Endothelial cell of umbilical vein (primary cell): Measurements from ENCODE around the gene NTRK2. TPM values are rescaled to one million over a fixed set of nuclear protein-coding genes. Genes with fewer than 3 reads are reported as not detected.

Source experiments
- BruUV-seq: library from RNA; stranded (reverse); fragments of 400-500 nt; replicated peaks from 2 replicates; lab custom pipeline; 2021; lab: Mats Ljungman, UMichigan
- CTCF ChIA-PET: fragments of 300-600, 350-600 bp; sonication (Branson Sonifier 250); formaldehyde crosslinking; loops from one replicate; lab custom pipeline; 2021; ENCODE audit warnings: antibody characterized with exemption, inconsistent platforms; lab: Charles Lee
- POLR2A ChIA-PET: fragments of 300-600, 350-600 bp; sonication (Branson Sonifier 250); formaldehyde crosslinking; loops from one replicate; lab custom pipeline; 2021; ENCODE audit warnings: antibody characterized with exemption, inconsistent platforms; lab: Charles Lee
- DNase-seq: peaks from one replicate; pipeline ENCODE4 v3.0.0-alpha.2; 2011; ENCODE audit warnings: low read depth, low spot score
- FAIRE-seq: peaks from 2 replicates; lab custom pipeline; 2011; peaks lifted over from hg19 to GRCh38; lab: Jason Lieb, UNC
- H2AFZ ChIP-seq: 2 replicates; pipeline ENCODE4 v1.6.0; 2012; ENCODE audit warnings: low read depth, low read length, control low read depth, inconsistent platforms
- H3K27ac ChIP-seq: 2 replicates; pipeline ENCODE4 v1.5.1; 2011; ENCODE audit warnings: low read depth, mild to moderate bottlenecking, control low read depth, low read length, moderate library complexity; ENCODE audit not compliant: insufficient read depth
- H3K27me3 ChIP-seq, 2 experiments: 2 replicates each; pipeline versions ENCODE4 v1.6.0 to v1.6.1; 2011; ENCODE audit warnings: low read length in 2 of 2, mixed read lengths in 1 of 2; ENCODE audit not compliant: control insufficient read depth in 2 of 2, insufficient read depth in 2 of 2
- H3K36me3 ChIP-seq, 2 experiments: 2 replicates in 1 of 2; 3 replicates in 1 of 2; pipeline ENCODE4 v1.5.1; 2011; ENCODE audit warnings: low read length in 2 of 2, mild to moderate bottlenecking in 1 of 2, moderate library complexity in 1 of 2; ENCODE audit not compliant: control insufficient read depth in 2 of 2, insufficient read depth in 2 of 2; ENCODE audit errors: extremely low read depth in 1 of 2
- H3K4me1 ChIP-seq: 3 replicates; pipeline ENCODE4 v1.5.1; 2011; ENCODE audit warnings: mild to moderate bottlenecking, low read length; ENCODE audit not compliant: control insufficient read depth, insufficient read depth; ENCODE audit errors: extremely low read depth
- H3K4me2 ChIP-seq: 2 replicates; pipeline ENCODE4 v1.6.1; 2011; ENCODE audit warnings: low read length, control low read depth, mixed read lengths; ENCODE audit not compliant: insufficient read depth
- H3K4me3 ChIP-seq, 3 experiments: fragments of 200-600 bp in 1 of 3; sonication (generic), shearing (Covaris generic) in 1 of 3; replicated peaks in 1 of 3; 2 replicates each; pipeline ENCODE4 v1.5.1; 2011 to 2016; ENCODE audit warnings: control low read depth in 3 of 3, low read length in 3 of 3, mild to moderate bottlenecking in 2 of 3, inconsistent platforms in 1 of 3, low read depth in 1 of 3, moderate library complexity in 1 of 3; ENCODE audit not compliant: insufficient read depth in 1 of 3
- H3K79me2 ChIP-seq: 2 replicates; pipeline ENCODE4 v1.6.0; 2012; ENCODE audit warnings: low read length, inconsistent platforms; ENCODE audit not compliant: control insufficient read depth, insufficient read depth
- H3K9ac ChIP-seq: replicated peaks from 2 replicates; pipeline ENCODE3; 2011; ENCODE audit warnings: low read length, control low read depth; ENCODE audit not compliant: insufficient read depth; ENCODE audit errors: extremely low read depth
- H3K9me1 ChIP-seq: replicated peaks from 3 replicates; pipeline ENCODE4 v1.6.0; 2011; ENCODE audit warnings: mild to moderate bottlenecking, low read length; ENCODE audit not compliant: control insufficient read depth, insufficient read depth; ENCODE audit errors: extremely low read depth
- H3K9me3 ChIP-seq: replicated peaks from 2 replicates; pipeline ENCODE4 v1.5.1; 2012; ENCODE audit warnings: low read length, inconsistent platforms; ENCODE audit not compliant: control insufficient read depth, insufficient read depth
- H4K20me1 ChIP-seq: replicated peaks from 2 replicates; pipeline ENCODE3; 2011; ENCODE audit warnings: mild to moderate bottlenecking, low read length; ENCODE audit not compliant: control insufficient read depth, insufficient read depth; ENCODE audit errors: extremely low read depth
- CTCF ChIP-seq, 2 donors: IDR thresholded peaks; 1 replicate in 1 of 2; 2 replicates in 1 of 2; pipeline ENCODE4 v1.5.1; 2011; ENCODE audit warnings: low read length in 2 of 2, mild to moderate bottlenecking in 2 of 2, moderate library complexity in 2 of 2, control low read depth in 1 of 2, inconsistent platforms in 1 of 2, low read depth in 1 of 2; ENCODE audit not compliant: insufficient read depth in 1 of 2; ENCODE audit errors: extremely low read depth in 1 of 2
- EZH2 ChIP-seq: IDR thresholded peaks from 2 replicates; pipeline ENCODE4 v1.6.1; 2012; ENCODE audit warnings: borderline replicate concordance, low read depth, mild to moderate bottlenecking, moderate library complexity, low read length, inconsistent platforms; ENCODE audit not compliant: severe bottlenecking
- JUN ChIP-seq: IDR thresholded peaks from 2 replicates; pipeline ENCODE4 v1.6.1; 2011; ENCODE audit warnings: borderline replicate concordance, low read depth; ENCODE audit not compliant: insufficient read length, insufficient read depth
- POLR2A ChIP-seq: IDR thresholded peaks from 2 replicates; pipeline ENCODE4 v1.6.1; 2012; ENCODE audit warnings: low read depth, mild to moderate bottlenecking, control low read depth, low read length
- POLR2AphosphoS5 ChIP-seq: IDR thresholded peaks from 2 replicates; pipeline ENCODE4 v1.6.1; 2012; ENCODE audit warnings: low read depth, mild to moderate bottlenecking, control low read depth, low read length, moderate library complexity; ENCODE audit not compliant: insufficient read depth
- dilution Hi-C: fragments of 300-500 bp; cut with MboI; formaldehyde crosslinking; loops from one replicate; pipeline ENCODE4 v1.15.0; 2019; ENCODE audit warnings: low sequenced_read_pairs; ENCODE audit not compliant: extremely low pct_ligation_motif_present
- intact Hi-C: fragments of 100-400 bp; cut with micrococcal nuclease; formaldehyde crosslinking; loops from one replicate; pipeline ENCODE4 v1.10.0; 2022
- polyA plus RNA-seq, 4 experiments: library from polyadenylated mRNA; depleted of rRNA in 3 of 4; stranded (reverse) in 3 of 4; unstranded in 1 of 4; fragments of >200 nt; gene quantifications; 2 replicates each; pipeline versions ENCODE4 v1.2.1 to v1.2.3, GENCODE V29; 2011 to 2012; ENCODE audit warnings: missing spikeins in 1 of 4
- total RNA-seq: library from RNA; stranded (reverse); gene quantifications from 2 replicates; pipeline ENCODE4 v1.2.3, GENCODE V29; 2021
- TF ChIP-seq, protein P1 (sequence below): IDR thresholded peaks from 2 replicates; pipeline ENCODE4 v1.6.1; 2011; ENCODE audit not compliant: insufficient read depth, insufficient read length

Gene NTRK2
- total and polyA plus RNA-seq, 2 donors (not counting 3 experiments of a cell fraction or from before 2014, with no cell fraction given), result 0.01 to 0.13 TPM

DNA sequence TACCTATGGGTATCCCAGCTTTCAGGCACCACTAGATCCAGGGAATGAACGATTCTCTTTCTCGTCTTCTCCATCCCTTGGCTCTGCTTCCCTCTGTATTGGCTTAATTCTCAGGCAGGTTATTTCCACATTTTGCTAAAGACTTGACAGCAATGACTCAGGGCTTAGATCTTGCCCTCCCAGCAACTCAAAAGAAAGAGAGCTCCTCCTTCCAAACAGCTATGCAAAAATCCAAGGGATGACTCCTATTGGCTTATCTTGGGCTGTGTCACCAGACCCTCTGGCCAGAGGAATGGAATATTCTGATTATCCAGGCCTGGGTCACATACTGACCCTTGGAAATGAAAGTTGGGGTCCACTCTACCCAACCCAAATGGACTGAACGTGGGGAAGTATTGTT is 270.2 kb downstream of the NTRK2 start:
- TF ChIP-seq CTCF (IDR thresholded peaks at IDR 0.05; ENCODE audit: extremely low read depth in 1 of 2, insufficient read depth in 1 of 2, low read depth in 1 of 2, low read length in 2 of 2), result no peak
- TF ChIP-seq POLR2AphosphoS5, result no peak
- no peak for TF ChIP-seq POLR2A
- TF ChIP-seq EZH2, result no peak
- TF ChIP-seq, protein P1, sequence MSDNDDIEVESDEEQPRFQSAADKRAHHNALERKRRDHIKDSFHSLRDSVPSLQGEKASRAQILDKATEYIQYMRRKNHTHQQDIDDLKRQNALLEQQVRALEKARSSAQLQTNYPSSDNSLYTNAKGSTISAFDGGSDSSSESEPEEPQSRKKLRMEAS, result no peak
- TF ChIP-seq JUN, result no peak
- Histone ChIP-seq H3K4me3 (no peak overlapping the region), H3K4me2 (no peak overlapping the region), H4K20me1 (no peaks in the 10 kb centered on the region), H3K4me1 (no peaks in the 10 kb centered on the region), H3K9me3 (no peaks in the 10 kb centered on the region), H2AFZ (no peak overlapping the region), H3K36me3 (no peaks in the 10 kb centered on the region), H3K79me2 (no peaks in the 10 kb centered on the region), H3K9me1 (no peaks in the 10 kb centered on the region), H3K27ac (no peak overlapping the region), H3K9ac (no peak overlapping the region), H3K27me3 (no peaks in the 10 kb centered on the region)
- DNase-seq (no peak), FAIRE-seq (no peak)
- intact Hi-C loops (loop anchor here (5.0 kb wide), 1 partner anchor 87 kb away; no protein-coding TSS in a partner anchor), dilution Hi-C loops (no loop called here)
- BruUV-seq, result no TSS peak
- ChIA-PET CTCF (interaction anchor here (1.0 kb wide), 1 partner anchor 23 kb away, joined by 3 read pairs; no protein-coding TSS in a partner anchor), POLR2A (no interaction called here)
